Activated CD4-positive, alpha-beta T cell treated with anti-CD3 and anti-CD28 coated beads for 4 hours (primary cell): ENCODE data around the gene MKX.
"Not testable (repeated sequence)": the region's sequence is repeated elsewhere in the genome, so short reads cannot be mapped to it uniquely, and the experiment has no call there.

Experiments used
- DNase-seq, 2 donors: peaks; one replicate each; pipeline ENCODE4 v3.0.0-alpha.2; 2020

Gene MKX

GRCh38 chr10:27687743-27688142 is 57.9 kb downstream of the MKX start:
- no peak for DNase-seq

DNA sequence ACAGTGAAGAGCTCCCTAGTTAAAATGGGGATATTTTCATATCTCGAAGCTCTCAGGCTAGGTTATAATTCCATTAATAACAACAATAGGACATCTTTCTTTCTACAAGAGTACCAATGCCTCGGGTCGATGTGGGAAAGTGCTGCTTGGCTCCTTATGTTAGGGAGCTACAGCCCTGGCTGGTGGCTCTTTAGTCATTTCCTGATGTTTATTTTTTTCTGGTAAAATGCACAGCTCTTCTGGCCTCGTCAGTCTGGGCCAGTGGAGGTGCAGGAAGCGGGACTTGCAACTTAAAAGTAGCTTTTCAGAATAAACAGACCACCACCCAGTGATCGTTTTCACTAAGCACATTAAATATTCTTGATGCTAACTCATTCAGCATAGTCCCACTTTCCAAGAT is 58.3 kb downstream of the MKX start:
- DNase-seq, result no peak

GRCh38 chr10:27685681-27686080 is 59.9 kb downstream of the MKX start:
- DNase-seq, result no peak

DNA sequence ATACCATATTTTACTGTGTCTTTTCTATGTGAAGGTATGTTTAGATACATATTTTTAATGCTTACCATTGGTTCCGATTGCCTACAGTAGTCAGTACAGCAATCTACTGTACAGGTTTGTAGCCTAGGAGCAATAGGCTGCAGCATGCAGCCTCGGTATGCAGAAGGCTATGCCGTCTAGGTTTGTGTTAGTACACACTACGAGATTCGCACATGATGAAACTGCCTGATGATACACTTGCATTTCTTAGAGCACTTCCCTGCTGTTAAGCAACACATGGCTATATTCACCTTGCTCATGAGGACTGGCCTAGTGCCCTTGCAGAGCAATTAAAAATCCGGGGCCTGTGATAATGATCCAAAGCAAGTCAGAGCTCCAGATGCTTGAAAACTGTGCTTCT is 62.4 kb downstream of the MKX start:
- DNase-seq, result no peak

- not testable (repeated sequence) for DNase-seq
These were observed 63.8 kb downstream of the MKX start for GRCh38 chr10:27681795-27682194.

GRCh38 chr10:27680691-27681605 is 64.7 kb downstream of the MKX start:
- no peak for DNase-seq

DNA sequence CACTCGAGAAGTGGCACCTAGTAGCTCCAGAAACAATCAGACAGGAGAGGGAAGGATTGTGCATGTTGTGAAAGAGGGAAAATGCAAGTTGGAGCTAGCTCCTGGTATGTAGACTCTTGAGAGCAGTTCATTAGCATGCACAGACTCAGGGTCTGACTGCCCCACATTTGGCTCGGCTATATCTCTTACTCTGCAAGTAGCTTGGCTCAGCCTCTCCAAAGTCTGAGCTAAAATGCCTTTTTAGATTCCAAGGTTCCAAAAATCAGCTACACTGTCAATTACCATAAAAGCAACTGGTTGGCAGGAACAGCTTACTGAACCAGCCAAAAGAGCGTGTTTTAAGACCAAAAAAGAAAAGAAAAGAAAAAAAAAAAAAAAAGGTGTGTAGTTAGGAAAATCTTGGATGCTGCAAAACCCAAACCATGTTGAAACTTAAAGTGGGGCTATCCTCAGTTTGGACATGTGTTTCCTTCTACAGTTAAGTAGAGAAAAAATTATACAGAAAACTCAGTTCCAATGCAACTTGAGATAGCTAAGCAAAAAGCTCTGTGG is 65.5 kb downstream of the MKX start:
- no peak for DNase-seq

DNA sequence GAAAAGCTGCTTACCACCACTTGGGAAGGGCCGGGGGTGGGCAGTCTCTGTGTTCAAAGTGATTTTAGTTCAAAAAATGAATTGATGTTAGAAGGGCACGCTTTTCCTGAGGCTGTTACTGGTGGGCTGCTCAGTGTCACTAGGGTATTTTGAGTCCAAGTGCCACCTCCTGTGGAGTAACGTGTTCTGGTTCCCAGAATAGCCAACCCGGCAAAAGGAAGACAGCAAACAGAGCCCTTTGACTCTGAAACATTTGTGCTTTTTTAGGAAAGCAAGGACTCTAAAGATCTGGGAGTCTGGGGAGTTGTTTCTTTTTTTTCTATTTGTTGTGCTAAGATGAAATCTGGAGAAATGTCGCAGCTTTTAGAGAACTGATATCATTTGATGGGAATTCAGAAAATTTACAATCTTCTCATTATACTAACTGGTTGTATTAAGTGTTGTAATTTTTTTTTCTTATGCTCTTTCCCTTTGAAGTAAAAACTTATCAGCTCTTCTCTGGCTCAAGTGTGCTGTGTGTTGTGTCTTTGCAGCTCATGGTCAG is 66.2 kb downstream of the MKX start:
- no peak for DNase-seq

DNA sequence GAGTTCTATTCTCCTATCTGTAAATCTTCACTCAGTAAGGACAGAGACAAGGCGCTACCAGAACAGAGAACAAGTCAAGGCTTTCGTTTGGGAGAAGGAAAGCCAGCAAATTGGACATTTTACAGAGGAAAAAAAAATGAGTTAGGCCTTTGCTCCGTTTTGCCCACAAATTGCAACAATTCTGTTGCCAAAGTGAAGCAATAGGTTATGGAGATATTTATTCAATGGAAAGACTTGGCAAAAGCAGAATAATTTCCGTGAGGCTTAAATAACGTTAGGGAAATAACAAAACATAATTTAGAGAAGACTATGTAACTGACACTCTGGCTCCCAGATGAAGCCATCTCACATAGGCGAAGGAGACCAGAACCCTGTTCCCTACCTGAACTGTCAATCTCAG is 67.5 kb downstream of the MKX start:
- no peak for DNase-seq

GRCh38 chr10:27673065-27673464 is 72.6 kb downstream of the MKX start:
- DNase-seq, result no peak

- no peak for DNase-seq
These were observed 73.8 kb downstream of the MKX start for GRCh38 chr10:27671821-27672220.

GRCh38 chr10:27664461-27664860 is 81.2 kb downstream of the MKX start:
- DNase-seq, result no peak

DNA sequence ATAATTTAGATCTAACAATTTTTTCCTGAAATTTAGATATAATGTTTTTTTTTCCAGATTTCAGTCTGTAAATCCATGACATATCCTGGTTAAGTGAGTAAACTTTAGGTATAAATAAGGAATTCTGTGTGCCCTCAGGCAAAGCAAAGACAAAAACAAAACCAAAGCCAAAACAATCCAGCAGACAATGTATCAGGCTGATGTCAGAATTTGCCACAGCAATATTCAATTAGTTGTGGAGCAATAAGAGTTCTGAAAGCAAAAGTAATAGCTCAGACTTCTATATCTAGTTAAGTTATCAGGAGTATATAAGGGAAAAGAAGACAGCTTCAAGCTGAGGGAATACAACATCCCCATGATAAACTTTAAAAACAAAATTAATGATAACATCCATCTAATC is 82.0 kb downstream of the MKX start:
- DNase-seq, result no peak

GRCh38 chr10:27661514-27662286 is 83.9 kb downstream of the MKX start:
- no peak for DNase-seq

DNA sequence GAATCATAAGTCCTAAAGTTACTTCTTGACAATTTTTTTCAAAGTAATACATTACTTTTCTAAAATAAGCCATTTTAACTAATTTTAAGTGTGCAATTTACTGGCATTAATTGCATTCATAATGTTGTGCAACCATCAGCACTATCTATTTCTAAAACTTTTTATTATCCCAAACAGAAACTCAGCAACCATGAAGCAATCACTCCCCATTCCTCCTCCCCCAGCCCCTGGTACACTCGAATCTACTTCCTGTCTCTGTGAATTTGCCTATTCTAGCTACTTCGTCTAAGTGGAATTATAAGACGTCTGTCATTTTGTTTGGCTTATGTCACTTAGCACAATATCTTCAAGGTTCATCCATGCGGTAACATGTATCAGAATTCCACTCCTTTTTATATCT is 84.9 kb downstream of the MKX start:
- DNase-seq, result no peak

GRCh38 chr10:27660268-27660667 is 85.4 kb downstream of the MKX start:
- no peak for DNase-seq

GRCh38 chr10:27659786-27660185 is 85.8 kb downstream of the MKX start:
- no peak for DNase-seq

DNA sequence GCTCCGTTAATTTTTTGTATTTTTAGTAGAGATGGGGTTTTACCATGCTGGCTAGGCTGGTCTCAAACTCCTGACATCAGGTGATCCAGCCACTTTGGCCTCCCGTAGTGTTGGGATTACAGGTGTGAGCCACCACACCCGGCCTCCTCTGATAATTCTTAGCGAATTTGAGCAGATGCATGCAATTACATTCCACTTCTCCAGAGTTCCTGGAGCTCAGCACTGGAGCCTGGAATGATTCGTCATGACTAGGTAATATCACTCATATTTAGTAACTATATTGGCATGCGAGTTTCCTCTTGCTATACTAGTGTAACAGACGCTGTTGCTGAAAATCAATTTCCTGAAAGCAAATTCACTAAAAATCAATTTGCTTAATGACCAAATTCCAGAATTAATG is 86.8 kb downstream of the MKX start:
- no peak for DNase-seq

DNA sequence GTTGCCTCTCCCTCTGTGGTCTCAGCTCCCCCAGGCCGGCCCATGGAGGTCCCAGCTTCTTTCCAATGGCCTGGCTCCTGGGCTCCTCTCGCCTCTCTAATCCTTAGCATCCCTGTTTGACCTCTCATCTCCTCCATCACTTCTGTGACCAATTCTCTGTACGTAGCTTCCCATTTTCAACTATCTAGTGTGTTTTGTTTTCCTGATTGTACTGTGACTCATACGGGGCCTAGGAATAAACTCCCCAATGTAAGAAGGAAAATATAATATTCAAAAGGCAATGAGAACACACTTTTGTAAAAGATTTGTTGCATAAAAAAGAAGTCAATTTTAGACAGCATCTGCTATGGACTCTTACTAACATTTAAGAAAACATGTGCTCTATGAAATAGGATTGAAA is 90.3 kb downstream of the MKX start:
- DNase-seq, result no peak

DNA sequence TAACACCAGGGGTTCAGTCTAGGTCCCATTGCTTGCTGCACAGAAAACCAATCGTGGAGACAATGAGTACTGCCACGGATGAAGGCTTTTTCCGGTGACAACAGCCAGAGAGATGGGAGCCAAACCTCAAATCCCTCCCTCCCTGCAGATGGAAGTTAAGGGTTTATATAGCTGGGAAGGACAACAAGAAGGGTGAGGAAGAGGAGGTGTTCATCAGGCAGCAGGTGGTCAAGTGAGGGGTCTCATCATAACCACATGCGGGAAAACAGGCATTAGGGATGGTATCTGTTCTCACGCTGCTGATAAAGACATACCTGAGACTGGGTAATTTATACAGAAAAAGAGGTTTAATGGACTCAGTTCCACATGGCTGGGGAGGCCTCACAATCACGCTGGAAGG is 91.3 kb downstream of the MKX start:
- DNase-seq, result no peak

DNA sequence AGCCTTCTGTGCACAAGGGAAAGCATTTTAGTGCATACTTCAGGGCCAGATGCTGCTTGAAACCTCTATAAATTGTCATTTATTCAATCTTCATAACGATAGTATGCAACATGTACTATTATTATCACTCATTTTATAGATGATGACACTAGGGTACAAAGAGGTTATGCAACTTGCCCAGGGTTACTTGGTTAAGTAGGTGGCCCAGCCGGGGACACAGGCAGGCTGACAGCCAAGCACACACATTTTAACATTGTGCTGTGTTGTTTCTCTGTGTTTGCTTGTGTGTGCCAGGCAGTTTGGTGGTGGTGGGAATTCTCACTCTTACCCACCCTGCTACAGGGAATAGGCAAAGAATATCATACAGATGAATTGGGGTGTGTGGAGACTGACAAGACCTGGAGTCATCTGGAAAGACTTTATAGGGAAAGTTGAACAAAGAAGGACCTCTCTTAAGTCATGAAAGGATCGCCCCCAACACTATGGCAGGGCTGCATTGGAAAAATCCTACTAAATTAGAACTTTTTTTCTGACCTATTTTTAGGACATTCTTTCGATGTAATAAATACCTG is 98.9 kb downstream of the MKX start:
- DNase-seq, result no peak

DNA sequence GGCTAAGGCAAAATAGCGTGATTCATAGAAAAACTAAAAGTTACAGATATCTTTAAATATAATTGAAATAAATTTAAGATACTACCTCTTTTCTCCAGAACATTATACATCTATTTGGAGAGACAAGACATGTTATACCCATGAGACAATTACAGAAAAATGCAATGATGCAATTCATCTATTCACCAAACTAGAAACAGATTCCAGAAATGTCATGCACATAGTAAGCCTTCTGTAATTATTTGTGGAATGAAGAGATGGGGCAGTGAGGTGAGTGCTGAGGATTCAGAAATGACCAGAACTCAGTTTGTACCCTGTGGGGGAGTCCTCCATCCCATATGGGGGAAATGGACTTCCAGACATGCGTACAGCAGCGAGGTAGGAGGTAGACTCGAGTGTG is 99.4 kb downstream of the MKX start:
- DNase-seq, result no peak

DNA sequence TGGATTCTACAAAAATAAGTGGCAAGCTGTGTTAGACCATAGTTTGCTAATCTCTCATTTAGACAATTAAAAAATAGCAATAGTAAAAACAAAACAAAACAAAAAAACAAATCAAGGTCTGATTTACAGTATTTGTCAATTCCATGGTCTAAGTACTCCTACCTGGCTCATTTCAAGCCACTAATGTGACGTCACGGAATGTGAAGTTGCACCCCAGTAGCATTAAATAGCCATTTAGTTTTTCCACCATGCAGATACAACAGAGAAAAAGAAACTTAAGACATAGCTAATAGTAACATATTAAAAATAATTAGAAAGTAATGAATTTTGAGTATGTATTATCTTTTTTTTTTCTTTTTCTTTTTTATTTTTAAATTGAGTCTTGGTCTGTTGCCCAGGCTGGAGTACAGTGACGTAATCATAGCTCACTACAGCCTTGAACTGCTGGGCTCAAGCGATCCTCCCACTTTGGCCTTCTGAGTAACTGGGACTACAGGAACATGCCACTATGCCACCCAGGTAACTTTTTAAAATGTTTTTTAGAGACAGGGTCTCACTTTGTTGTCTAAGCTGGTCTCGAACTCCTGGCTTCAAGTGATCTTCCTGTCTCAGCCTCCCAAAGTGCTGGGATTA is 101.2 kb downstream of the MKX start:
- no peak for DNase-seq
